Epidermal melanocyte (primary cell): ENCODE results near the gene METTL18.

ENCODE experiments used
- DNase-seq: peaks from one replicate; pipeline ENCODE4 v3.0.0; 2011; ENCODE audit warnings: low spot score; ENCODE audit not compliant: insufficient read length

METTL18 gene

DNA sequence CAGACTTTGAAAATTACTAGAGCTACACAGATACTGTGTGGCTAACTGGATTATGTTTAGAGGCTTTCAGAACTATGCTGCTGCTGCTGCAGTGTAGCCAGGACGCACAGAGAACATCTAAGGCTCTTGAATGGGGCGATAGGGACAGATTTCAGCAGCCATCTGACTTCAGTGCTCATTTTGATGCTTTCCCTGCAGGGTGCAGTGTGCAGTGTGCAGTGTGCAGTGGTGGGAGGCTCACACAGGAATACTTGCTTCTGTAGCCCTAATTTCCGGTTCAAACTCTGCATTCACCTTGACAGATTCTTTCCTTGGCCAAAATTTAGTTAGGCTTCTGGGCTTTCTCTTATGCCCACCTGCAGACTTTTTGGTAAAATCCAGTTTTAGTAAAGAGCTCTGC is 7.7 kb downstream of the METTL18 start:
- DNase-seq, result no peak

DNA sequence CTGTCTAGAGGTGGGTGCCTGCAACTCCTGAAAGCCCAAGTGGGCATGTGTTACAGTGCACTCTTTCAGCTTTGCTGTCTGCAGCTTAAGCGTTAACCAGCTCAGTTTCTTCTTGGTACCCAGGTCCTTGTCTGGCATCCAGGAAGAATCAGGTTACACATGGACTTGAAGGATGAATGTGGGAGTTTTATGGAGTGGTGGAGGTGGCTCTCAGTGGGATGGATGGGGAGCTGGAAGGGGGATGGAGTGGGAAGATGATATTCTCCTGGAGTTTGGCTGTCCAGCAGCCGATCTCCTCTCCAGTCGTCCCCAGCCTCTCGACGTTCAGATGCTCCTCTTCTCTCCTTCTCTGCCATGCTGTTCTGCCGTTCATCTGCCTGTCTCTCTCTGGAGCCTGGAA is 9.4 kb downstream of the METTL18 start:
- no peak for DNase-seq

DNA sequence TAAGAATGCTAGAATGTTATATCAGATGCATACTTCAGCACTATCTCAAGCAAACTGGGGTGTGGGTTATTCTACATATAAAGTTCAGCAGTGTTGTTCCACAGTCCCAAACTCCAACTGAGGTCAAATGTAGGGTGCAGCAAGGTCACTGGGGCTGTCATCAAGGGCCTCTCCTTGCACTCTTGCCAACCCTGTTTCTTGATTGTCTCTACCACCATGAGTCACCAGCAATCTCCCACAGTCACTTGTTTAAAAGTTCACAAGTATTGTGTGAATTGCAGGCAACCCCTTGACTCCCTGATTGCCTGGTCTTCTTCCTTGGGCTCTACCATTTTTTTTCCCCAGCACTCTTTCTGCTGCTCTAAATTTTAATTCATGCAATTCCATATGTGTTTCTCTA is 10.6 kb downstream of the METTL18 start:
- DNase-seq, result no peak

DNA sequence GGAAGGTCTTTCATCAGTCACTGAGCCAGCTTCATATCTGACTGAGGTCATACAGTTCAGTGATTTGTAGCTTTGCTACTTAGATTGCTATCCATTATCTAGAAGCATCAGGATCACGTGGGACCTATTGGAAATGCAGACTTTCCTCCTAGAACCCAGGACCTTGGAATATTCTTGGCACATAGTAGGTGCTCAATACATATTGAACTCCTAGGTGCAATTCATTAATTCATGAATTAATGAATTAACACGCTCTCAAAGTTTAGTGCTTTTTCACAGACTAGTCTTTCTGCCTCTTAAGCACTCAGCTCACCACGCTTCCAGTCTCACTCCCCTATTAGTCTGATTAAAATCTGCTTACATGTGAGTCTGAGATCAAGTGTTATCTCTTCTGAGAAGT is 12.1 kb downstream of the METTL18 start:
- no peak for DNase-seq

DNA sequence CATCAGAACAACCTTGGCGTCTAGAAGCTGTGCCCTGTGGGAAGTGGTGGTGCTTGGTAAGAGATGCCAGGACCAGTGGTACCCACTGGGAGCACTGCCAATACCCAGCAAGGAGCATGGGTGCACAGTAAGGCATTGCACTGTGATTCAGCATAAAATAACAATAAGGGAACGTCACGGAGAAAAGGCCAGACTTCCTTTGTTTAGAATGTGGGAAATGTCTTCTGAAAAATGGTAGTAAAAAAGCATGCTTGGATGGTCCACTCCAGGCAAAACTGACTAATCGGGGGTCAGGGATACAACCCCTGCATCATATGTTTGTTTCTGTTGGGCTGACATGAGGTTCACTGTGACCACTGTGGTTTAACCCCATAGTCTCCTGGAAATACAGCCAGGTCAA is 14.7 kb downstream of the METTL18 start:
- no peak for DNase-seq

DNA sequence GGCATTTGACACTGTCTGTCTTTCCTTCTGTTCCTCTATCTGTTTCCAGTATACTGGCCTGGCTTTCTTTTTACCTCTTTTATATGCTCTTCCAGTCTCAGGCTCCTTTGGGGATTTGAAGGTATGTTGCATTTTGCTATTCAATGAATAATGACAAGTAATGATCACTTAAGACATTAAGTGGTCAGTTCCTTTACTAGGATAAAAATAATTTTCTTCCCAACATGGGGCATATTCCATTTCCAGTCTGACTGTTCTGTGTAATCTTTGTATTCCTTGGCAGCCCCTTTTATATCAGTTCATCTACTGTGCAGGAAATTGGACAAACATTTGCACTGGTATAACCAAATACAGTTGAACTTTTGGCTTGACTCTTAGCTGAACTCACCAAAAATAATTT is 15.6 kb downstream of the METTL18 start:
- DNase-seq, result no peak

DNA sequence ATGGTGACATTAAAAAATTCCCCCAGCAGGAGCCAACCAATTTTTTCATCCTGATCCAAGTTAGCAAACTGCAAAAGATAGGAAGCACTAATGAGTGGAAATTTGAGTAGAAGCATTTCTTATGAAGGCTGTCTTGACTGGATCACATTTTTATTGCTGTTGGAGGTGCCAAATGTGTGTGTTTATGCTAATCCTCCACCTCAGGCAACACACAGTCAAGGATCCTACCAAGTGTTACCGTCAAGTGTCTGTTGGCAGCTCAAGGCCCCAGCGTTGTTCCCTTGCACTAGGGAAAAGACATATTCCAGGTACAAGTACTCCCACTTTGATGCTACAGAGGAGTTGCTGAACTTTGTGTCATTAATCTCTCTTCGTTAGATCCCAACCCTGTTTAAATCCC is 18.3 kb downstream of the METTL18 start:
- no peak for DNase-seq

DNA sequence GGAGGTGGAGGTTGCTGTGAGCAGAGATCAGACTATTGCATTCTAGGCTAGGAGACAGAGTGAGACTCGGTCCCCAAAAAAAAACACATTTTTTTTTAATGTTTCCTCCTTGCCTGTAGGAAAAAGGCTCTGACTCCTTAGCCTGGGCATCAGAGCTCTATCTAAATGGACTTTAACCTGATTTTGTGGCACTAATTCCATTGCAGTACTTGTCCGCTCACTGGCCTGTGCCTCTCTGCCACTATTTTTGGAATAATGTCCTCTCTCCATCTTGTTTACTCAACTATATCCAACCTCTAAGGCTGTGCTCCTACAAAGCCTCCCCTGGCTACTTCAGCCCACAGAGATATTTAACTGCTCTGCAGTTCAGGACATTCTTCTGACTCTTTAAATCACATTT is 26.5 kb downstream of the METTL18 start:
- DNase-seq, result no peak

DNA sequence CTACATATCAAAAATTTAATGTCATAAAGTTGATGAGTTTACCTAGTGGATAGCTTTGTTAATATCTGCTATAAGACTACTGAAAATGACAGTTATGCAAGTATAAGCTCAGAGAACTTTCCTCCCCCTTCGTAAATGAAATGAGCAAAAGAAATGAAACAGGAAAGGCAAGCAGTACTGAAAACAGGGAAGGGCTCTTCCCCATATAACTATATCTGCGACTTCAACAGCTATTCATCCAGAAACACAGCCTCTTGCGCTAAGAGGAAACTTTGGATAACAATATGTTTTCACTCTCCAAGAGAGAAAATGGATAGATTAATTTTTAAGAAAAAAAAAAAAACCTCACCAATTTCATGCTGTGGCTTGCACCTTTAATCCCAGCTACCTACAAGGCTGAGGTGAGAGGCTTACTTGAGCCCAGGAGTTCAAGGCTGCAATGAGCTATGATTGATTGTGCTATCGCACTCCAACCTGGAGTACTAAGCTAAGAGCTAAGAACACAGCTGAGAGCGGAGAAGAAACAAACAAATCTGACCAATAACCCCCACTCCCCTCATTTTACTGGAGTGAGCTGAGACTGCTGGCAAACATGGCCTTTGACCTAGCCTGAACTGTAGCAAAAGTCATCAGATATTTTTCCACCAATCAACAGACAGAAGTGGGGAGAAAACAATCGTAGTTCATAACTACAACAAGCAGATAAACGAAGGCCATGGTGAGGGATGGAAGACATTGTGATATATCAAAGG is 29.0 kb downstream of the METTL18 start:
- no peak for DNase-seq

DNA sequence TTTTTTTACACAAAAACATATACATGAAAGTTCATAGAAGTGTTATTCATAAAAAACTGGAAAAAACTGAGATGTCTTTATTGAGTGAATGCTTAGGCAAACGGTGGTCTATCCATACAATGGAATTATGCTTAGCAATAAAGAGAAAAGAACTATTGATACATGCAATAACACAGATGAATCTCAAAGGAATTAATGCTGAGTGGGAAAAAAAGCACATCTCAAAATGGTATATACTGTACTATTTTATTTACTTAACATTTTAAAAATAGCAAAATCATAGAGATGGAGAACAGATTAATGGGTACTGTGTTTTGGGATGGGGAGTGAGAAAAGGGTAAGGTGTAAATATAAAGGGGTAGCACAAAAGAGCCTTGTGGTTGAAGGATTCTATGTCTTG is 29.8 kb downstream of the METTL18 start:
- no peak for DNase-seq

DNA sequence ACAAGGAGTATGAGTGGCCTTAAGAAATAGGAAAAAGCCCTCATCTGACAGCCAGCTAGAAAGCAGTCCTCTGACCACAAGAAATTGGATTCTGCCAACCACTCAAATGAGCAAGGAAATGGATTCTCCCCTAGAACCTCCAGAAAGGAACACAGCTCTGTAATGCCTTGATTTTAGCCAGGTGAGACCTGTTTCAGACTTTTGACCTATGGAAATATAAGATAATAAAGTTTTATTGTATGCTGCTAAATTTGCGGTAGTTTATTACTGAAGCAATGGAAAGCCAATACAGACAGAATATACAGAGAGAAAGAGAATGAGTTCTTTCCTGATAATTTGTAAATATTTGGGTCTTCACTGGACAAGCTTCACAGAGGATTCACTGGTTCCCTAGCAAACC is 32.0 kb downstream of the METTL18 start:
- DNase-seq, result no peak

DNA sequence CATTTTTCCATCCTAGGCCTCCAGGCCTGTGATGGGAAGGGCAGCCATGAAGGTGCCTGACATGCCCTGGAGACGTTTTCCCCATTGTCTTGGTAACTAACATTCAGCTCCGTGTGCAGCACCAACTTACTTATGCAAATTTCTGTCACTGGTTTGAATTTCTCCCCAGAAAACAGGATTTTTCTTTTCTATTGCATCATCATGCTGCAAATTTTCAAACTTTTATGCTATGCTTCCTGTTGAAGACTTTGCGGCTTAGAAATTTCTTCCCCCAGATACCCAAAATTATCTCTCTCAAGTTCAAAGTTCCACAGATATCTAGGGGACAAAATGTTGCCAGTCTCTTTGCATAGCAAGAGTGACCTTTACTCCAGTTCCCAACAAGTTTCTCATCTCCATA is 35.7 kb downstream of the METTL18 start:
- DNase-seq, result no peak

DNA sequence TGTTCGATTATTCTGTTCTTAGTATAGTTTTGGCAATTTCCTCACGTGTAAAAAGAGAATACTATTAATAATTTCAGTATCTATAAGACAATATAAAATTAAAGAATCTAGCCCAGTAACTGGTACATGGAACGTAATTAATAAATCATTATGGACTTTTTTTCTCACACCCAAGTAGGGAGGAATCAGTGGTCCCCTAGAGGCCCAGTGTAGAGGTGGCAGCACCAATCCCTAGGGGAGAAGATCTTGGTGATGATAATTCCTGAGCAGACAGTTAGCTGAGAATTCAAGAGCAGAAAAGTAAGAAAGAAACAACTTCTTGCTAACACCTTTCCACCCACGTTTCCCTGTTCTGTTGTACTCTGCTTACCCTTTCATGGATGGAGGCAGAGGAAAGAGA is 41.2 kb downstream of the METTL18 start:
- no peak for DNase-seq

DNA sequence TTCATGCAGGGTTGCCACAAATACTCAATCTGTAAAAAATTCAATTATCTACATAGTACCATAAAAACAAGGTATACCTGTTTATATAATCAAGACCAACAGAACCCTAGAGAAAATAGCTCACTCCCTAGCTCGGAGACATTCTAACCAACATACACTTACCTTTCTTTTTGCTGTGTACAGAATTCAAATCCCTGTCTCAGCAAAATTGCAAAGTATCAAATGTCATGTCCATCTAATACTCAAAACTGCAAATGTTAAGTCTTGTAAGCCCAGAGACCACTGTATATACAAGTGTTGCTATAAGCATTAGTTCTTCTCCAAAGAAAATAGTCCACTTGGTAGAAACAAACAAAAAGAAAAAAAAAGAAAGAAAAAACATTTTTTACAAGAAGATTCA is 44.7 kb downstream of the METTL18 start:
- no peak for DNase-seq

DNA sequence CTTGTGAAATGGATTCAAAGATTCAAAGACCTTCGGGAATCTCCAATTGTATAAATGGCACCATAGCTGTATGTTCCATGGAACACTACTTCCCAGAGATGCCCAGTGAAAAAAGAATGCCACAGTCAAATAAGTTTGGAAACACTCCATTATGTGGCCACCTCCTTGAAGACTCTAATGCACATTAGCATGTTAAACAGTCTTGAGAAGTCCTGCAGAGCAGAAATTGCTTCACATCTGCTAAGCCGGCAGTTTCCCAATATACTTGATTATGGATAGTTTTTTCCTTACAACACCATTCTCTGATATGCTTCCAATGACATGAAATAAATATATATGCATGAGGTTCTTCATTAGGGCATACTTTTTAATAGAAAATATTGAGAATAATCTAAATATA is 48.2 kb downstream of the METTL18 start:
- no peak for DNase-seq

DNA sequence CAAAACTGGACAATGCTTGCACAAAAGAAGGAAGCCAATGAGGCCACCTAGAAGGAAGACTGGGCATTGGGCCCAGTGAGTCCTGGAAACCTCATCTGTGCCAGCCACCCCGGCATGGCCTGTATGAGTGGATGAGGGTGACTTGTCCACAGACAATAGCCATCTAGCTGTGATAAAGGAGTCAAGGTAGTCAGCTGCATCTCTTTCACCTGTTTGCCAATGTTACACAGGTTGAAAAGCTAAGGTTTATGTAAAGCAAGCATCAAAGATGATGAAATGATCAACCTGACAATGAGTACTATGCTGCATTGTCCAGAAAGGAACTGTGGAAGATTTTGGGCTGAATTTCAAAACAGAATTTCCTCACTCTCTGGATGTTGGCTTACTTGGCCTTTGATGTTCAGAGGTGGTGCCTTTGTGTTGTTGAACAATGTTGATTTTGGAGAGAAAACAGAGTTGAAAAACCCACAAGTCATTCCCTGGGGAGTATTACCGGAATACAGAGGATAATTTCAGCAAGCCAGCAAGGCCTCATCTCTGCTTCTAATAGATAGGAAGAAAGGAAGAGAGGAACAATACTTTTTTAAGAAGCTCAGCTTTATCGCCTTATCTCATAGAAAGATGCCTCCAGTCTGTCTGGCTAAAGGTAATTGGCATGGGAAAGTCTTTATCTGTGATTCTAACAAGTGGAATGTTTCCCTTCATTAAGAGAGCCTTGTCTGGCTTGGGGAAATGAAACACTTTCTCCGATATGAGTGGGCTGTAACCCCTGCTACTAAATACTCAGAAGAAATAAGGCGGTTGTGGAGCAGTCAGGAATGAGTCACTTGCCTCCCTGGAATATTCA is 49.5 kb downstream of the METTL18 start:
- no peak for DNase-seq
